Endometrium (tissue), 2 donors: ENCODE data around the gene NUB1.

Experiments used
- FAIRE-seq: peaks from 2 replicates; lab custom pipeline; 2012; peaks lifted over from hg19 to GRCh38; lab: Jason Lieb, UNC
- donor health status: control.
- donor health status: control.

NUB1 gene

GRCh38 chr7:151389768-151390597 lies 48.4 kb downstream of the NUB1 start:
- FAIRE-seq, result no peak

- no peak for FAIRE-seq
These were observed 49.2 kb downstream of the NUB1 start for GRCh38 chr7:151390598-151391357.

- no peak for FAIRE-seq
These were observed 49.7 kb downstream of the NUB1 start for GRCh38 chr7:151391358-151391730.

GRCh38 chr7:151392002-151392401 lies 50.4 kb downstream of the NUB1 start:
- FAIRE-seq, result no peak

- no peak for FAIRE-seq
These were observed 50.8 kb downstream of the NUB1 start for GRCh38 chr7:151392426-151392825.

GRCh38 chr7:151393031-151393977 lies 51.7 kb downstream of the NUB1 start:
- FAIRE-seq, result no peak

- no peak for FAIRE-seq
These were observed 52.7 kb downstream of the NUB1 start for GRCh38 chr7:151394076-151395035.

GRCh38 chr7:151395036-151395367 lies 53.4 kb downstream of the NUB1 start:
- no peak for FAIRE-seq

- FAIRE-seq, result no peak
These were observed 54.8 kb downstream of the NUB1 start for GRCh38 chr7:151396328-151396970.

- no peak for FAIRE-seq
These were observed 55.4 kb downstream of the NUB1 start for GRCh38 chr7:151397026-151397425.

GRCh38 chr7:151398446-151399304 lies 57.1 kb downstream of the NUB1 start:
- no peak for FAIRE-seq

GRCh38 chr7:151399305-151399601 lies 57.6 kb downstream of the NUB1 start:
- FAIRE-seq, result no peak

- no peak for FAIRE-seq
These were observed 58.3 kb downstream of the NUB1 start for GRCh38 chr7:151399906-151400305.

GRCh38 chr7:151400626-151401315 lies 59.2 kb downstream of the NUB1 start:
- FAIRE-seq, result no peak

GRCh38 chr7:151402029-151402835 lies 60.6 kb downstream of the NUB1 start:
- FAIRE-seq, result no peak

GRCh38 chr7:151403764-151404163 lies 62.2 kb downstream of the NUB1 start:
- no peak for FAIRE-seq

- no peak for FAIRE-seq
These were observed 62.8 kb downstream of the NUB1 start for GRCh38 chr7:151404216-151405011.

GRCh38 chr7:151405056-151405455 lies 63.4 kb downstream of the NUB1 start:
- FAIRE-seq, result no peak
